Measurements from ENCODE around the gene SLC22A17.

SLC22A17 gene

GRCh38 chr14:23380976-23381375 is 28.3 kb upstream of the SLC22A17 start:
- no peak for DNase-seq

DNA sequence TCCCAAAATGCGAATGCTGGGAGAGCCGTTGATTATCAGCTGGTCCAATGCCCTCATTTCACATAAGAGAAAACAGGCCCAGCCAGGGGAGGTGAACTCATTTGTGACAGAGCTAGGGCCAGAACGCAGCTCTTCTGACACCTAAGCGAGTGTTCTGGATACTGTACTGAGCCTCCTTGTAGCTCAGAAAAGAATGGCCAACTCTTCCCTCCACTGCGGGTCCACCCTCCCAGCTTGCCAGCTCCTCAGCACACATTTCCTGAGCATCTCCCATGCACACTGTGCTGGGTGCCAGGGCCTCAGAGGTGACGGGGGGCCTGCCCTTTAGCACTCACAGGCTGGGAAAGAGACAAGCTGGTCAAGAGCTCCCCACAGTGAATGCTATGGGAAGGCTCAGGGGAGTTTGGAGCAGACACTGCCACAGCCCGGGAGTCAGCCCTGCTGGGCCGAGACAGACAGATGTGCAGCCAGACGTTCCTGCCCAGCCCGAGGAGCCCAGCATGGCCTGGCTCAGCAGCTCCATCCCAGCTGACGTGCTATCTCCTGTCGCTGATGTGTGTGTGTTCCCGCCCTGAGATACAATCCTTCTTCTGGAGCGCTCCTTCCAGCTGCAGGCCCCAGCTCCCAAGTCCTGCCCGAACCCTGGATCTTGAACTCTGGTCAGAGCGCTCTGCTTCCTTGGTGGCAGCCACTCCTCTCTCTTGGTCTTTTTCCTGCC is 27.7 kb upstream of the SLC22A17 start:
- DNase-seq: no peak

DNA sequence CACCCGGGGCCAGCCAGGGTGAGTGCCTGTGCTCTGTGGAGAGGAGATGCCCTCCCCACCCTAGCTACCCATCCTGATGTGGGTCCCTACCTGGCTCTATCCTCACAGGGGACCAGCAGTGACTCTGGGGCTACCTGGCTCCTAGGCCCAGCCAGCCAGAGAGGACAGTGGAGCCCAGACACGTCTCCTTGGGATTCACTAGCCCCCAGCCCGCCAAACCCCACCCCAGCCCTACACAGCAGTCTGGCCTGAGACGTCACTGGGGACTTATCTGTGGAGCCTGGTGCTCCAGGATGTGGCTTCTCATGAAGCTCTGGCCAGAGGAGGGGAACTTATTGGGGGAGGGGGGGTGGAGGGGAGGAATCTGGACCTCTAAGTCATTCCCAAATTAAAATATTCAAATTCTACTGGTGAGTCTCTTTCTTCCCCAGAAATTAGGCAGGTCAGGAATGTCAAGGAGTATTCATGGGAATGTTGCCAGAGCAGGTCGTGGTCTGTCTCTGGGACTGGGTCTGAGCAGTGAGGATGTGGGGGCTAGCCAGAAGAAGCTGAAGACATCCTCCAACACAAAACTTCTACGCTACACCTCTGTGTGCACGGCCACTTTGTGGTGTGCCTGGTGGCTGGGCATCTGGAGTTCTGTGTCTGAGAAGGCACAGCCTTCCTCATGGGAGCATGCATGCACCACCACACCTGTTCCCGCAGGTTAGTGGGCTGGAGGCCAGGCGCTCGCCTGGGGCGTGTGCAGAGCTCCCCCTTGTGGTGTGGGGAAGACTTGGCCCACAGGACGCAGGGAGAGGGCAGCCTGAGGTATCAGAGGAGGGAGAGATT is 26.9 kb upstream of the SLC22A17 start:
- peak; percentile 25 to 71 (median 58) for DNase-seq

GRCh38 chr14:23378612-23379220 is 26.0 kb upstream of the SLC22A17 start:
- no peak for DNase-seq

DNA sequence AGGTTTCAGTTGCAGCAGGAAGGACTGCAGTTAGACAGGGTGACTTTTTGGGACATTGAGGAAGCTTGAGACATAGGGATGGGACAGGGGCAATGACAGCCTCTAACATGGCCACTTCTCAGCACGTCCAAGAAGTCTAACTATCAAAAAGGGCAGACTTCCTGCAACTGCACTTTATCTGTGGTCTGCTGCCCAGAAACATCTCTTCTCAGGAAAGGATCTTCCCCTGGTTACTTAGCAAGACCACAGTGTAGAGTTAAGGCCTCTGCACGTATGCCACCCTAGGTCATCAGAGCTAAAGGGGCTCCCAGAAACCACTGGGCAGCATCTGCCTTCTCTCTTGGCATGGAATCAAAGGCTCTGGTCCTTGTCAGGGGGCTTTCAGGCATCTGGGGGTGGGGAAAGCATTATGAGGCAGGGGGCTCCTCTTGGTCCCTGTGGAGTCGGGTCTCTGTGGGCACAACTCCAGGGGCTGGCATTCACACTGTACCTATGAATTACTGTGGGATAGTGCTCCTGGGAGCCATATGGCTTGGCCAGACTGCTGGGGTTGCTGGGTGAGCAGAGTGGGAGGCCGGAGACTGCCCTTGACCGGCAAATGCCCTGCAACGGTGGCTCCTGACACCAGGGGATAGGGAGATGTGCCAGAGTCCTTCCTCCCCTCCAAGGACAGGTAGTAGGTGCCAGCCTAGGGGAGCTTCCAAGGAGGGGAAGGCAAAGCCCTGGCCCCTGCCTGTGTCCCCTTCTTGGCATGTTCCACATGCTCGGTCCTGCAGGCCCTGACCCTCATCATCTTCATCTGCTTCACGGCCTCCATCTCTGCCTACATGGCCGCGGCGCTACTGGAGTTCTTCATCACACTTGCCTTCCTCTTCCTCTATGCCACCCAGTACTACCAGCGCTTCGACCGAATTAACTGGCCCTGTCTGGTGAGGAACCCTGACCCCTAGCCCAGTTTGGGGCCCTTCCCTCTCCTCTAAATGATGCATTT is 25.2 kb upstream of the SLC22A17 start:
- no peak for DNase-seq

GRCh38 chr14:23377198-23377550 is 24.5 kb upstream of the SLC22A17 start:
- no peak for DNase-seq

GRCh38 chr14:23376482-23377197 is 24.0 kb upstream of the SLC22A17 start, which contains the start of gene CMTM5:
CMTM5 (plus strand) TSS chr14:23377046; CDS start chr14:23377252, 206 bp downstream.
- no peak for DNase-seq

- no peak for DNase-seq
These were observed 23.0 kb upstream of the SLC22A17 start for GRCh38 chr14:23375527-23376251.

DNA sequence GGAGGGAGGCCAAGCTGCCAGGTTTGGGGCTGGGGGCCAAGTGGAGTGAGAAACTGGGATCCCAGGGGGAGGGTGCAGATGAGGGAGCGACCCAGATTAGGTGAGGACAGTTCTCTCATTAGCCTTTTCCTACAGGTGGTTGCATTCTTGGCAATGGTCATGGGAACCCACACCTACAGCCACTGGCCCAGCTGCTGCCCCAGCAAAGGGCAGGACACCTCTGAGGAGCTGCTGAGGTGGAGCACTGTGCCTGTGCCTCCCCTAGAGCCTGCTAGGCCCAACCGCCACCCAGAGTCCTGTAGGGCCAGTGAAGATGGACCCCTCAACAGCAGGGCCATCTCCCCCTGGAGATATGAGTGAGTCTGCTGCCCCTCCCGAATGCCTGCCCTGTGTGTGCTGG is 20.4 kb upstream of the SLC22A17 start:
- no peak for DNase-seq

GRCh38 chr14:23372509-23372908 is 19.8 kb upstream of the SLC22A17 start, which contains the start of gene IL25:
IL25 (plus strand) TSS chr14:23372809.
- DNase-seq: no peak

- DNase-seq: no peak
These were observed 19.2 kb upstream of the SLC22A17 start for GRCh38 chr14:23371865-23372264.

GRCh38 chr14:23370221-23370620 is 17.5 kb upstream of the SLC22A17 start:
- DNase-seq: no peak

- no peak for DNase-seq
These were observed 13.8 kb upstream of the SLC22A17 start for GRCh38 chr14:23366426-23366921.

GRCh38 chr14:23365732-23366425 is 13.2 kb upstream of the SLC22A17 start:
- DNase-seq: no peak

- DNase-seq: no peak
These were observed 12.5 kb upstream of the SLC22A17 start, which contains the start of gene EFS for GRCh38 chr14:23365036-23365731. EFS (minus strand) TSS chr14:23365172; CDS start chr14:23365025, 147 bp downstream.

DNA sequence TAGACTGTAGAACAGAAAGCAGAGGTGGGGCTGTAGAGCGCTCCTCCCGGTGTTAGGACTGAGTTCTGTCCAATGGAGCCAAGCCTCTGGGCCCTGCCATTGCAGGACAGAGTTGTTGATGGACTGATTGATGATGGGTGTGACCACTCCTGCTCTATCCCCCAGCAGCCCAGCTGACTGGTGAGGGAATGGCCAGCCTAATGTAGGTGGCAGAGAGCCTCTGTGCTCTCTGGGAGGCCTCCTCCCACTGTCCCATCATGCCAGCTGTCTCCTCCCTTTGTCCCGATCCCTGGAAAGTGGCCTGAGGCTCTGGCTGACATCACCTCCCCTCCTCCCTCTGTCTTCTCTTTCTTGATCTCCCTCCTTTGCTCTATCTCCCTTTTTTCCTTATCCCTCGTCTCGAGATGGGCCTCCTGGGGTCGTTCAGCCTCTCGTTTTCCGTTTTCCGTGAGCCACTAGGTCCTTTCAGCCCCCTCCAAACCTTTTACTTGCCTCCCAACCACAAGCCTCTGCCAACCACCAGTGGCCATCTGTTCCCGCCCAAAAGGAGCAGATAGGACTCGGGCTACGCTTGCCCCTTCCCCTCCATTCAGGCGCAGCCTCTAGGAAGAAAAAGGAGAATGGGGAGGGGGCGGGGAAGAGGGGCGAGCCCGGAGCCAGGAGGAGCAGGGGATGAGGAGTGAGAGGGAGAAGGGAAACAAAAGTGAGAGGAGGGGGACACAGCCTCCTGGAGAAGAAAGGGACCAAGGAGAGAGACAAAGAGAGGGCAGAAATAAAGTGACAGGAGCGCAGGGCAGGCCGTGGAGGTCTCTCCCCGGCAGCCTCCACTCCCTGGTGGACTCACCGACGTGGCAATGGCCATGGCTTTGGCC is 11.7 kb upstream of the SLC22A17 start:
- no peak for DNase-seq

GRCh38 chr14:23362200-23362599 is 9.5 kb upstream of the SLC22A17 start:
- no peak for DNase-seq

DNA sequence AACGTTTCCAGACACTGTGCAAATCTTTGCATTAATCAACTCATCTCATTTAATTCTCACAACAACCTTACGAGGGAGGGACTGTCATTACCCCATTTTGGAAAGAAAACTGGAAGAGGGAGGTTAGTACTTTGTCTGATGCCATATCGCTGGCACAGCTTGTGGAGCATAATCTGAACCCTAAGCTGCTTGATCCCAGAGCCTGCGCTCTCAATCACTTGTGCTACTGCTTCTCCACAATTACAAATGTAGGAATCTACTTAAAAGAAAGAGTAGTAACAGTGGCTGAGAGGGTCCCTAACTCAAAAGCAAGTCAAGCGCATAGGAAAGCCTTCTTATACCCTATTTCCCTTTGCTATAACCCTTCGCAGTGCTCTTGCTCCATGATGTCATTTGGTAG is 9.1 kb upstream of the SLC22A17 start:
- no peak for DNase-seq

All from stimulated activated naive CD4-positive, alpha-beta T cell (primary cell).